Neural progenitor cell (in vitro differentiated cells): ENCODE measurements around the gene AGMO. TPM values are rescaled to one million over a fixed set of nuclear protein-coding genes. Genes with fewer than 3 reads are reported as not detected.

Experiments
- DNase-seq: peaks from one replicate; pipeline ENCODE4 v3.0.0-alpha.2; 2016; ENCODE audit warnings: low spot score
- H2AFZ ChIP-seq: fragments of 200-600 bp; sonication (generic); replicated peaks from 2 replicates; pipeline ENCODE4 v1.6.1; 2016; ENCODE audit warnings: antibody characterized with exemption
- H3F3A ChIP-seq: fragments of 200-600 bp; sonication (generic); 2 replicates; pipeline ENCODE4 v1.6.1; 2016; ENCODE audit warnings: antibody characterized with exemption, low read depth
- H3K27ac ChIP-seq: fragments of 200-600 bp; sonication (generic); 2 replicates; pipeline ENCODE4 v1.5.1; 2016; ENCODE audit warnings: mild to moderate bottlenecking
- H3K27me3 ChIP-seq: fragments of 200-600 bp; sonication (generic); 2 replicates; pipeline ENCODE4 v1.6.1; 2016; ENCODE audit warnings: mild to moderate bottlenecking, moderate library complexity
- H3K36me3 ChIP-seq: fragments of 200-600 bp; sonication (generic); 2 replicates; pipeline ENCODE4 v1.5.1; 2016
- H3K4me1 ChIP-seq: fragments of 200-600 bp; sonication (generic); 2 replicates; pipeline ENCODE4 v1.6.1; 2016; ENCODE audit warnings: mixed run types
- H3K4me2 ChIP-seq: fragments of 200-600 bp; sonication (generic); 2 replicates; pipeline ENCODE4 v1.6.1; 2016
- H3K4me3 ChIP-seq: fragments of 200-600 bp; sonication (generic); 2 replicates; pipeline ENCODE4 v1.5.1; 2016
- H3K79me2 ChIP-seq: fragments of 200-600 bp; sonication (generic); 2 replicates; pipeline ENCODE4 v1.6.1; 2016; ENCODE audit warnings: low read depth
- H3K9ac ChIP-seq: fragments of 200-600 bp; sonication (generic); 2 replicates; pipeline ENCODE4 v1.6.1; 2016
- H3K9me3 ChIP-seq: fragments of 200-600 bp; sonication (generic); 2 replicates; pipeline ENCODE4 v1.5.1; 2016; ENCODE audit warnings: low read depth
- H4K20me1 ChIP-seq: fragments of 200-600 bp; sonication (generic); 2 replicates; pipeline ENCODE4 v1.6.1; 2016; ENCODE audit warnings: low read depth
- H3K27ac Mint-ChIP-seq: 3 replicates; pipeline ENCODE4 v1.8.0; 2021; ENCODE audit warnings: mixed read lengths
- H3K27me3 Mint-ChIP-seq: 2 replicates; pipeline ENCODE4 v1.8.0; 2022; ENCODE audit warnings: low read depth, mild to moderate bottlenecking, inconsistent platforms, moderate library complexity, mixed read lengths; ENCODE audit not compliant: insufficient read depth
- H3K36me3 Mint-ChIP-seq: 3 replicates; pipeline ENCODE4 v1.8.0; 2021; ENCODE audit warnings: mixed read lengths
- H3K4me1 Mint-ChIP-seq: 3 replicates; pipeline ENCODE4 v1.8.0; 2021; ENCODE audit warnings: mixed read lengths
- H3K4me3 Mint-ChIP-seq: 3 replicates; pipeline ENCODE4 v1.8.0; 2021; ENCODE audit warnings: mild to moderate bottlenecking, moderate library complexity, mixed read lengths
- H3K9me3 Mint-ChIP-seq: 3 replicates; pipeline ENCODE4 v1.8.0; 2020; ENCODE audit warnings: mixed read lengths
- EZH2 ChIP-seq: fragments of 200-600 bp; sonication (generic); IDR thresholded peaks from 2 replicates; pipeline ENCODE4 v1.6.1; 2017; ENCODE audit warnings: antibody characterized with exemption, mild to moderate bottlenecking, moderate library complexity
- EZH2phosphoT487 ChIP-seq: fragments of 200-600 bp; sonication (generic); IDR thresholded peaks from 2 replicates; pipeline ENCODE4 v1.6.1; 2017; ENCODE audit warnings: antibody characterized with exemption
- total RNA-seq: library from RNA; depleted of rRNA; stranded (reverse); fragments of >200 nt; gene quantifications from 2 replicates; pipeline ENCODE4 v1.2.3, GENCODE V29; 2015; ENCODE audit warnings: low replicate concordance
- TF ChIP-seq, protein P1 (sequence below): fragments of 200-600 bp; sonication (generic); IDR thresholded peaks from 2 replicates; pipeline ENCODE4 v1.5.1; 2017; ENCODE audit warnings: antibody characterized with exemption, mild to moderate bottlenecking

Gene AGMO
- total RNA-seq, 1 donor from 2014 or later: 0.30 TPM

DNA sequence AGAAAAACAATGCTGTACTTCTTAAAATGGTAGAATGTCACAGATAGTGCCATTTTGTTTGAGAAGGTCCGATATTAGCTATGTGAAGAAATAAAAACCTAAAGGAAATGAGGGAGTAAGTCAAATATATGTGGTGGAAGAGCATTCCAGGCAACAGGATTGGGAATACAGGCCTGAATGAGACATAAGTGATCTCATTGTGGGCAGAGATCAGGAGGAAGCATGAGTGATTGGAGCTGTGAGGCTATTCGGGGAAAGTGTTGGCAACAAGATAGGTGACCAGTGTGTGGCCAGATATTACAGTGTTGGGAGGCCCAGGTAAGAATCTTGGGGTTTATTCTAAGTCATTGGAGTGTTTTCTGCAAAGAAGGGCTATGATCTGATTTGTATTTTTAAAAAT lies 41.3 kb upstream of the AGMO start:
- no peak for TF ChIP-seq EZH2phosphoT487
- TF ChIP-seq, protein P1, sequence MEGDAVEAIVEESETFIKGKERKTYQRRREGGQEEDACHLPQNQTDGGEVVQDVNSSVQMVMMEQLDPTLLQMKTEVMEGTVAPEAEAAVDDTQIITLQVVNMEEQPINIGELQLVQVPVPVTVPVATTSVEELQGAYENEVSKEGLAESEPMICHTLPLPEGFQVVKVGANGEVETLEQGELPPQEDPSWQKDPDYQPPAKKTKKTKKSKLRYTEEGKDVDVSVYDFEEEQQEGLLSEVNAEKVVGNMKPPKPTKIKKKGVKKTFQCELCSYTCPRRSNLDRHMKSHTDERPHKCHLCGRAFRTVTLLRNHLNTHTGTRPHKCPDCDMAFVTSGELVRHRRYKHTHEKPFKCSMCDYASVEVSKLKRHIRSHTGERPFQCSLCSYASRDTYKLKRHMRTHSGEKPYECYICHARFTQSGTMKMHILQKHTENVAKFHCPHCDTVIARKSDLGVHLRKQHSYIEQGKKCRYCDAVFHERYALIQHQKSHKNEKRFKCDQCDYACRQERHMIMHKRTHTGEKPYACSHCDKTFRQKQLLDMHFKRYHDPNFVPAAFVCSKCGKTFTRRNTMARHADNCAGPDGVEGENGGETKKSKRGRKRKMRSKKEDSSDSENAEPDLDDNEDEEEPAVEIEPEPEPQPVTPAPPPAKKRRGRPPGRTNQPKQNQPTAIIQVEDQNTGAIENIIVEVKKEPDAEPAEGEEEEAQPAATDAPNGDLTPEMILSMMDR: no peak
- TF ChIP-seq EZH2: no peak
- Histone ChIP-seq H2AFZ (no peak overlapping the region), H3F3A (no peaks in the 10 kb centered on the region), H3K4me3 (no peak overlapping the region), H3K4me2 (no peak overlapping the region), H3K4me1 (no peaks in the 10 kb centered on the region), H3K9ac (no peak overlapping the region), H3K27ac (no peak overlapping the region), H3K36me3 (no peaks in the 10 kb centered on the region), H3K27me3 (no peaks in the 10 kb centered on the region), H3K9me3 (no peaks in the 10 kb centered on the region), H3K79me2 (no peaks in the 10 kb centered on the region), H4K20me1 (no peaks in the 10 kb centered on the region)
- Mint-ChIP-seq H3K27ac (no peak overlapping the region), H3K27me3 (no peaks in the 10 kb centered on the region), H3K4me1 (no peaks in the 10 kb centered on the region), H3K9me3 (no peaks in the 10 kb centered on the region), H3K36me3 (no peaks in the 10 kb centered on the region), H3K4me3 (no peak overlapping the region)
- DNase-seq: no peak

DNA sequence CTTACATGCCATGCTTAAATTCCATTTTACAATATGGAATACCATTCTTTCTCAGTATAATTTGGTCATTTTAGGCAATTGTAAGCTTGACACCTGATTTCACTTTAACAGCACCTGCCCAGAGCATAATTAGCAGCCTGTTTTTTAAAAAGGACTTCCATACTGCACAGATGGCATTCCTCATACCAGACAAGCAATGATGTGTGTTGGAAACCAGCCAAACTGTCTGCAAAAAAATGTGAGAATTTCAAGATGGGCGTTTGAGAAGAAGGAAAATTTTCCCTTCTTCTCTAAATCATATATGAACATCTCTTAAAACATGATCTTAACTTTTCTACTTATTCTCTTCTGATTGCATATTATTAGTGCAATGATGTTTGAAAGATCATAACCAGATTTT lies 40.4 kb upstream of the AGMO start:
- no peaks in the 10 kb centered on the region for H3K4me1 ChIP-seq
- H3K27me3 Mint-ChIP-seq: no peaks in the 10 kb centered on the region
- no peak overlapping the region for H3K4me3 Mint-ChIP-seq
- no peaks in the 10 kb centered on the region for H3K9me3 Mint-ChIP-seq
- no peaks in the 10 kb centered on the region for H3K36me3 Mint-ChIP-seq
- no peaks in the 10 kb centered on the region for H3K27me3 ChIP-seq
- H3K9ac ChIP-seq: no peak overlapping the region
- H3K4me3 ChIP-seq: no peak overlapping the region
- no peaks in the 10 kb centered on the region for H3K79me2 ChIP-seq
- H3K4me2 ChIP-seq: no peak overlapping the region
- H4K20me1 ChIP-seq: no peaks in the 10 kb centered on the region
- no peaks in the 10 kb centered on the region for H3K4me1 Mint-ChIP-seq
- TF ChIP-seq EZH2phosphoT487: no peak
- TF ChIP-seq, protein P1: no peak
- no peak for TF ChIP-seq EZH2
- H3K27ac ChIP-seq: no peak overlapping the region
- H3K27ac Mint-ChIP-seq: no peak overlapping the region
- no peaks in the 10 kb centered on the region for H3F3A ChIP-seq
- no peak for DNase-seq
- H2AFZ ChIP-seq: no peak overlapping the region
- no peaks in the 10 kb centered on the region for H3K36me3 ChIP-seq
- H3K9me3 ChIP-seq: no peaks in the 10 kb centered on the region

DNA sequence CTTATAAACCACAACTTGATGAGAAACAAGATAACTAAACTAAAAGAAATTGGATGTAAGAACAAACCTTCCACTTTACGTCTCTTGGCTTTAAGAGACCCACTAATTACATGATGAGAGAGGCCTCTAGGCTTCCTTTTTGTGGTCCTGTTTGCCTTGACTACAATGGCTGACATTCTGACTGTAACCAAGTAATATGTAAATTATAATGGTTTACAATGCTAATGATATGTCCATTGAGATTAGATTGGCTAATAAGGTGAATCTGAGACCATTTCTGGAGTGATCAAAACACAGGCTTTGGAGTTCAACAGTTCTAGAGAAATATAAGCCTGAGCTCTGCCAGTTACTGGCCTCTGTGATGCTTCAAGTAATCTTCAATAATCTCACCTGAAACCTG lies 39.4 kb upstream of the AGMO start:
- H3K9me3 ChIP-seq: no peaks in the 10 kb centered on the region
- H3K9ac ChIP-seq: no peak overlapping the region
- H2AFZ ChIP-seq: no peak overlapping the region
- H3K27me3 ChIP-seq: no peaks in the 10 kb centered on the region
- no peaks in the 10 kb centered on the region for H3K36me3 ChIP-seq
- H3K4me3 ChIP-seq: no peak overlapping the region
- H3K79me2 ChIP-seq: no peaks in the 10 kb centered on the region
- no peak overlapping the region for H3K27ac ChIP-seq
- no peaks in the 10 kb centered on the region for H4K20me1 ChIP-seq
- no peak for DNase-seq
- no peaks in the 10 kb centered on the region for H3K4me1 Mint-ChIP-seq
- H3K4me2 ChIP-seq: no peak overlapping the region
- H3K9me3 Mint-ChIP-seq: no peaks in the 10 kb centered on the region
- H3K4me3 Mint-ChIP-seq: no peak overlapping the region
- no peaks in the 10 kb centered on the region for H3K4me1 ChIP-seq
- no peaks in the 10 kb centered on the region for H3K27me3 Mint-ChIP-seq
- H3F3A ChIP-seq: no peaks in the 10 kb centered on the region
- TF ChIP-seq, protein P1: no peak
- TF ChIP-seq EZH2: no peak
- no peak for TF ChIP-seq EZH2phosphoT487
- H3K36me3 Mint-ChIP-seq: no peaks in the 10 kb centered on the region
- H3K27ac Mint-ChIP-seq: no peak overlapping the region

DNA sequence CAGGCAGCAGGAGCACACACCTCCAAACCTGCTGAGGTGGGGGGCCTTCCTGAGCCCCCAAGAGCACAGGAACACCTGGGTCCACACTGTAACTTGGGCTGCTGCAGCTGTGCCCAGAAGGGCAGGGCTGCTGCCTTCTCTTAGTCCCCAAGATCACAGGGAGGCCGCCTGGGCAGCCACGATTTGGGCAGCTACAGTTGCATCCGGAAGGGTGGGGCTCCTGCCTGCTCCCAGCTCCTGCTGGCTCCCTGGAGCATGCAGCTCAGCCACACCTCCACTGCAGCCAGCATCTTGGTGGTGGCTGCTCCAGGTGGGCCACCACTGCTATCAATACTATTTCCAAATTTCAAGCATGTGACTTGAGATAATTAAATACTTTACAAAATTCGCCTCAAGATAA lies 38.5 kb upstream of the AGMO start:
- Histone ChIP-seq H3K4me3 (no peak overlapping the region), H3K9ac (no peak overlapping the region), H3K36me3 (no peaks in the 10 kb centered on the region), H3K4me1 (no peaks in the 10 kb centered on the region), H3K9me3 (no peaks in the 10 kb centered on the region), H3K27ac (no peak overlapping the region), H3K4me2 (no peak overlapping the region), H3K79me2 (no peaks in the 10 kb centered on the region), H4K20me1 (no peaks in the 10 kb centered on the region), H3K27me3 (no peaks in the 10 kb centered on the region), H3F3A (no peaks in the 10 kb centered on the region), H2AFZ (no peak overlapping the region)
- Mint-ChIP-seq H3K27me3 (no peaks in the 10 kb centered on the region), H3K36me3 (no peaks in the 10 kb centered on the region), H3K27ac (no peak overlapping the region), H3K4me3 (no peak overlapping the region), H3K4me1 (no peaks in the 10 kb centered on the region), H3K9me3 (no peaks in the 10 kb centered on the region)
- no peak for DNase-seq
- TF ChIP-seq, protein P1: no peak
- TF ChIP-seq EZH2phosphoT487: no peak
- no peak for TF ChIP-seq EZH2
